ENCODE data around the gene DDA1.
A peak's percentile ranks its signal among the peaks of the same experiment; 100 is the strongest.
"Not testable (repeated sequence)": the region's sequence is repeated elsewhere in the genome, so short reads cannot be mapped to it uniquely, and the experiment has no call there.

DDA1 gene

GRCh38 chr19:17289489-17289888, 19.9 kb upstream of the DDA1 start:
- no peak for DNase-seq

GRCh38 chr19:17292301-17293074, 16.9 kb upstream of the DDA1 start:
- DNase-seq = no peak

DNA sequence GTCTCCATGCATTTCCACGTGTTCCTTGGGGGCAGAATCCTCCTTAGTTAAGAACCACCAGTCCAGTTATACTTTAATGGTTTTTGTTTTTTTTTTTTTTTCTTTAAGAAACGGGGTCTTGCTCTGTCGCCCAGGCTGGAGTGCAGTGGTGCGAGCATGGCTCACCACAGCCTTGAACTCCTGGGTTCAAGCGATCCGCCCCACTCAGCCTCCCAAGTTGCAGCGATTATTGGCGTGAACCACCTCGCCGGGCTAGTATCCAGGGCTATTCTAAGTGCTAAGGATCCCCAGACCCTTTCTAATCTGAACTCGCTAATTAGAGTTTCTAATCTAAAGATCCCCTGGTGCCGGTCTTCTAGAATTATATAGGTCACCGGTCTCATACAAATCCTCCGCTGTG, 15.8 kb upstream of the DDA1 start:
- no peak for DNase-seq

GRCh38 chr19:17294051-17294891, 15.1 kb upstream of the DDA1 start:
- DNase-seq = no peak

DNA sequence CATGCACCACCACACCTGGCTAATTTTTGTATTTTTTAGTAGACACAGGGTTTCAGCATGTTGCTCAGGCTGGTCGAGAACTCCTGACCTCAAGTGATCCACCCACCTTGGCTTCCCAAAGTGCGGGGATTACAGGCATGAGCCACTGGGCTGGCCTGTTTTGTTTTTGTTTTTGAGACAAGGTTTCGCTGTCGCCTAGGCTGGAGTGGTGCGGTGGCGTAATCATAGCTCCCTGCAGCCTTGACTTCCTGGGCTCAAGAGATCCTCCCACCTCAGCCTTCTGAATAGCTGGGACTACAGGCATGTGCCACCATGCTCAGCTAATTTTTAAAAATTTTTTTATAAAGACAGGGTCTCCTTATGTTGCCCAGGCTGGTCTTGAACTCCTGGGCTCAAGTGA, 13.8 kb upstream of the DDA1 start:
- DNase-seq = not testable (repeated sequence)

DNA sequence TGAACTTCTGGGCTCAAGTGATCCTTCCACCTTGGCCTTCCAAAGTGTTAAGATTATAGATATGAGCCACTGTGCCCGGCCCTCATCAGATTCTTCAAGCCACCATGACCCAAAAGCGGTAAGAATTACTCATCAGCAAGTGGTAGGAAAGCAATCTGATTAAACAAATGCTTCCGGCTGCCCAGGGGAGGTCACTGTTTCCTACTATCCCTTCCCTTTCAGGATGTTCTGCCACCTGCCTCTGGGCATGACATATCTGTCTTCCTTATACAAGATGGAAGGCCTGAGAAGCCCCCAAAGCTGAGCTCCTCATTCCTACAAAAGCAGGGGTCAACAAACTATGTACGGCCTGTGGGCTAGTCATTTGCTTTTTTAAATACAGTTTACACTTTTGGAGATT, 13.1 kb upstream of the DDA1 start:
- no peak for DNase-seq

DNA sequence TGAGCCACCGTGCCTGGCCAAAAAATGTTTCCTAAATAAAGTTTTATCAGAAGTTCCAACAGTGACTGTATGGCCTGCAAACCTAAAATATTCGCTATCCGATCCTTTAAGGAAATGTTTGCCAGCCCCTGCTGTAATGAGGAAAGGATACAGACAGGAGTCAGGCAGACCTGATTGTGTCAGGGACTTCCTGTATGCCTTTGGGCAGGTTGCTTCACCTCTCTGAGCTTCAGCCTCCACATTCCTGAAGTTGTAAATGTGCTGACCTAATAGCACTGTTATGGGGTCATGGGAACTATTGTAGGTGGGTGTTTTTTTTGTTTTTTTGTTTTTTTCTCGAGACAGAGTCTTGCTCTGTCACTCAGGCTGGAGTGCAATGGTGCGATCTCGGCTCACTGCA, 12.4 kb upstream of the DDA1 start:
- no peak for DNase-seq

DNA sequence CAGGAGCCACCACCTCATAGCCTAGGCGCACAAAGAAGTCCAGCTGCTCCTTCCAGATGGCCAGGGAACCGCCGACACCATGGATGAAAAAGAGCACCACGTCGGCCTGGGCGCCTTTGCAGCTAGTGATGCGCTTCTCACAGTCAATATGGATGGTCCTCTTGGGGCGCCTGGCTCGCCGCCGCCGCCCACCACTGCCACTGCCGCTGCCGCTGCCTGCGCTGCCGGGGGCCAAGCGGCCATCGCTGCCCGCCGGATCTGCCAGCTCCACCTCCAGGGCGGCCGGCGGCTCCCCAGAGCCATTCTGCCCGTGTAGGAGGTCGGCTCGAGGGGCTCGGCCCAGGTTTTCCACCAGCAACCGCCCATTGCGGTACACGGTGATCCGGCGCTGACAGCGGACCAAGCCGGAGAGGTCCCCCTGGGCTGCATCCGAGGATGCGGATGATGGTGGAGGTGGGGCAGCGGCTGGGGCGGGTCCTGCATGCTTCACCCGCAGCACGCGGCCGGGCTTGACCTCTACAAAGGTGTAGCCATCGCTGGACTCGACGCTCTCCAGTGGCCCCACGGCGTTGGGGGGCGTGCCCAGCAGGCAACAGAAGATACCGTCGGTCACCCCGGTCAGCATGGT, 8.3 kb upstream of the DDA1 start:
- no peak for DNase-seq

GRCh38 chr19:17302391-17303166, 6.8 kb upstream of the DDA1 start:
- no peak for DNase-seq

DNA sequence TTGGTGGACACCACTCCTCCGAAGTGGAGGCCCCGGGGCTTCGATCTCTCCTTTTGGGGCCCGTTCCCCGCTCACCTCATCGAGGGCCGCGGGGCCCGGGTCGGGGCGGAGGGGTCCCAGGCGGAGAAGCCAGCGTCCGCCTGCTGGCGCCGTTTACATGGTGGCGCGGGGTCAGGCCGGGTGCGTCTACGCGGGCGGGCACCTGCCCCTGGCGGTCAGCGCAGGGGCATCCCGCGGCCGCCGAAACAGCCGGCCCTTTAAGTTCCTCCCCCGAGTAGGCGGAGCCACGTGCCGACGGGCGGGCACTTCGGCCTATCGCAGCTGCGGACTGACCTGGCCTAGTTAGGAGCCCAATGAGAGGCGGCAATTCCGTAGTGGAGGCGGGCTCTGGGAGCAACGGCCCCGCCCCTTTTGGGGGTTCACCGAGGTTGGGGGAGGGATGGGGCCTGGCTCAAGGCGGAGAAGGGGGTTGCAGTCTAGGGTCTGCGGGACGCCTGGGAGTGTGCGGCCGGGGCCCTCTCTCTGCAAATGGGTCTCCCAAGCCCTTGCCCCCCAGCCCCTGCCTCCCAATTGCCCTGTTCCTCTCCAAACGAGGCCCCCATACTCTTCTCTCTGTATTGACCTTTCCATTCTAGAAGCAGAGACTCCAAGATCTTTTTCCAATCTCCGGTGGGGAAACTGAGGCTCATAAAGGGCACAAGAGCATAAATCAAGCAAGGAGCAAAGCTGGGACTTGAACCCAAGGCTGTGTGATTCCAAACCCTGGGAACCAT, 6.0 kb upstream of the DDA1 start, which contains the start of gene ABHD8:
TSS of gene ABHD8 (minus strand) at position 259 of the 773 bp plus-strand sequence. CDS start 1,809 bp downstream, outside the sequence.
- DNase-seq = peak; percentile 86

DNA sequence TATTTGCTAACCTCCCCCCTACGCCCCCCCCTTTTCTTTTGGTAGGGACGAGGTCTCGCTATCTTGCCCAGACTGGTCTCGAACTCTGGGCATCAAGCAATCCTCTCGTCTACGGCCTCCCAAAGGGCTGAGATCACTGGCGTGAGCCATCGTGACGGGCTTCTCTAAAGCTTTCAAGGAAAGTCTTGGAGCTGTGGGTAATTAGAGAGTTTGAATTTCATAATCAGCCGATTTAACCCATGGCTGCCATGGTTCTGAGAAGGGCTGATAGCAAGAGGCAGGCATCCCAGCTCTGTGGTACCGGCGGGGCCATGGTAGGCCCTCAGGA, 5.5 kb upstream of the DDA1 start:
- DNase-seq = no peak

DNA sequence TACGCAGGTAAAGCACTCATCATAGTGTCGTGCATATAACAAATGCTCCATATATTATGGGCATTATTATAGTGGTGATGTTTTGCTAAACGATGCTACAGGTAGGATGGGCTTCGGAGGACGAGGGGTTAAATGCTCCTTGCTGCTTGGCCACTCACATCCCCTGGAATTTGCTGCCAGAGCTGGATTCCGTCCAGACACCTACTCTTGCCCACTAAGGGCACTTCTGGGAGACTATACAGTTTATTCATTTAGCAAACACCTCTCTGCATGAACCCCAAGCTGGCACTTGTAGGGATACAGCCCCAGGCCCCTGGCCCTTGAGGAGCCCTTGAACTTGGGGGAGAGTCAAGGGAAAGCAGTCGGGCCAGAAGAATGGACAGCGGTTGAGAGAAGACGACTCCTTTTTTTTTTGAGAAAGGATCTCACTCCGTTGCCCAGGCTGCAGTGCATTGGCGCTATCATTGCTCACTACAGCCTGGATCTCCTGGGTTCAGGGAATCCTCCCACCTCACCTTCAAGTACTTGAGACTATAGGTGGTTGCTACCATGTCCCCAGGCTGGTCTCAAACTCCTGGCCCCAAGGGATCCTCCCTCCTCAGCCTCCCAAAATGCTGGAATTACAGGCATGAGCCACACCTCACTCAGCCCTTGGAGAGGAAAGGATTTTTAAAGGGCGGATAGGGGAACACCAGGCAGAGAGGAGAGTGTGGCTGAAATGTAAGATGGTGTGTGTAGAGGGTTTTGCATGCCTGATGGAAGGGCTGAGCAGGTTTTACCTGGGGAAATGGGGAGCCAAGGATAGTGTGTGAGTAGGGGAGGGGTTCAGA, 4.8 kb upstream of the DDA1 start:
- DNase-seq = no peak

GRCh38 chr19:17305216-17305516, 4.2 kb upstream of the DDA1 start:
- DNase-seq = no peak

GRCh38 chr19:17305517-17306284, 3.7 kb upstream of the DDA1 start, which contains the start of gene MRPL34:
MRPL34 (plus strand) TSS chr19:17305872; CDS start chr19:17305893, 21 bp downstream.
- DNase-seq = peak; percentile 95

GRCh38 chr19:17306285-17306714, 3.1 kb upstream of the DDA1 start:
- DNase-seq = peak; percentile 56

- DNase-seq = no peak
Observed at GRCh38 chr19:17307876-17308377, 1.4 kb upstream of the DDA1 start.

DNA sequence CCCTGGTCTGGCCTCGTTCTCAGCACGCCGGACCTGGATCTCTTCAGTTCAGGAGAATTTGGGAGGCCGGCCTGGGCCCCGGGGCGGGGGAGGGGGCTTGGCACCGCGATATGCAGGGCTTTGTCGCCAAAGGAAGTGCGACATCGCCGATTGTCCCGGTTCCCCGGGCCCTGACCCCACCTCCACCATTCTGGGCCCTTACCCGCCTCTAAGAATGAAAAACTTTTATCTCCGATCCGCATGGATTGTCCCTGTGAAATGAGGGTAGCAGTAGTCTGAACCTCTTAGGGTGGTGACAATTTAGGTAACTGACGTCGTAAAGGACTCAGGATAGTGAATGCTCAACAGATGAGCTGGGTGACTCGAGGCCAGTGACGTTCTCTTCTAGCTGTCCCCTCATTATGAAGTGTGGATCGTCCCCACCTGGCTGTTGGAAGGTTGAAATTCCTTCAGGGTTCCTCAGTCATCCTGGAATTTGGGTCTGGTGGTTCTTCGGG, 650 bp downstream of the DDA1 start:
- no peak for DNase-seq

DNA sequence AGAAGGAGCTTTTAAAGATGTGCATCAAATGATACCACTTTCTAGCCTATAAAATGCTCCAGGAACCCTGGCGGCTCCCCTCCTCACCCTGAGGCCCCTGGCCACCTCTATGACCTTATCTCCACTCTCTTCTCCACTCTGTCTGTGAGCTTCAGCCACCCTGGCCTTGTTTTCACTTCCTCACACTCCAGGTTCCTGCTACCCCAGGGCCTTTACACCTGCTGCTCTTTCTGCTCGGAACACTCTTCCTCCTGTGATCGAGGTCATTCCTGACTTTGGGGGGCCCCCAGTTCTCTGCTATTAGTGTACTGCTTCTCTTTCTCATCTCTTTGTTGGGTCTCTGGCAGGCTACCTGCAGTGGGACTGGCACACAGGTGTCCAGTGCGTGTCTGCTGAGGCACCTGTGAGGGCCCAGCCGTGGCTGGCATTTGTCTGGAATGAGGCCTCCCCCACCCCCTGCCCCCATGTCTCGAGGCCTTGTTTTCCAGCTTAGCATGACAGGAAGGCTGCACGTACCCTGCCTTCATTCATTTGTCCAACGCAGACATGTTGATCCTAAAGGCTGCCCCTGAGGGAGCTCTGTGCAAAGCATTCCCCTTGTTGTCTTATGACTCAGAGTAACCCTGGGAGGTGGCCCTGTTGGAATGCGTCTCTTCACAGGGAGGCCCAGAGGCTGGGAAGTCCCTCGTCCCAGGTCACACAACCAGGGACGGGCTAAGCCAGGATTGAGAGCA, 2.3 kb downstream of the DDA1 start:
- no peak for DNase-seq

Measured in KG1 (cell line).